WTC11 (cell line): Measurements from ENCODE around the gene SFT2D3. TPM values are rescaled to one million over a fixed set of nuclear protein-coding genes. Genes with fewer than 3 reads are reported as not detected.

Experiments
- ATAC-seq: fragments of 200-7000 bp; cut with Tn5 transposase; 2 replicates; pipeline ENCODE4 v1.10.0; 2021; ENCODE audit warnings: mild to moderate bottlenecking, moderate library complexity
- CTCF ChIA-PET: fragments of 300-600 bp; sonication (Branson Sonifier 250); formaldehyde crosslinking; loops from one replicate; lab custom pipeline; 2021; ENCODE audit warnings: antibody characterized with exemption; lab: Charles Lee
- POLR2A ChIA-PET: fragments of 350-600 bp; sonication (Branson Sonifier 250); formaldehyde crosslinking; loops from one replicate; lab custom pipeline; 2021; ENCODE audit warnings: antibody characterized with exemption; lab: Charles Lee
- DNase-seq: peaks from one replicate; pipeline ENCODE4 v3.0.0; 2021; ENCODE audit warnings: low spot score
- H3K27ac Mint-ChIP-seq: 2 replicates; pipeline ENCODE4 v1.8.0; 2021; ENCODE audit warnings: mixed read lengths
- H3K27me3 Mint-ChIP-seq: 2 replicates; pipeline ENCODE4 v1.8.0; 2021; ENCODE audit warnings: low read depth, mild to moderate bottlenecking, moderate library complexity, mixed read lengths
- H3K36me3 Mint-ChIP-seq: 2 replicates; pipeline ENCODE4 v1.8.0; 2021; ENCODE audit warnings: mixed read lengths
- H3K4me1 Mint-ChIP-seq: 2 replicates; pipeline ENCODE4 v1.8.0; 2022; ENCODE audit warnings: mixed read lengths
- H3K4me3 Mint-ChIP-seq: 2 replicates; pipeline ENCODE4 v1.8.0; 2021; ENCODE audit warnings: mild to moderate bottlenecking, moderate library complexity, mixed read lengths
- H3K9me3 Mint-ChIP-seq: 2 replicates; pipeline ENCODE4 v1.8.0; 2021; ENCODE audit warnings: mixed read lengths
- ATF3 ChIP-seq: sonication (generic); formaldehyde crosslinking; conservative IDR thresholded peaks from 2 replicates; pipeline ENCODE4 v1.8.1; 2022; ENCODE audit warnings: mild to moderate bottlenecking, missing genetic modification reagents
- CREB1 ChIP-seq: sonication (generic); formaldehyde crosslinking; IDR thresholded peaks from 2 replicates; pipeline ENCODE4 v1.8.0; 2023; ENCODE audit warnings: mild to moderate bottlenecking, missing genetic modification reagents
- CREM ChIP-seq: sonication (generic); formaldehyde crosslinking; IDR thresholded peaks from 2 replicates; pipeline ENCODE4 v1.8.1; 2022; ENCODE audit warnings: mild to moderate bottlenecking, missing genetic modification reagents, moderate library complexity
- ERG ChIP-seq: fragments of 250-450 bp; sonication (Bioruptor Pico); IDR thresholded peaks from 2 replicates; pipeline ENCODE4 v1.8.0; 2021; ENCODE audit warnings: mild to moderate bottlenecking
- ETV6 ChIP-seq: sonication (generic); formaldehyde crosslinking; IDR thresholded peaks from 2 replicates; pipeline ENCODE4 v1.8.1; 2022; ENCODE audit warnings: mild to moderate bottlenecking, missing genetic modification reagents
- FOXP4 ChIP-seq: sonication (generic); formaldehyde crosslinking; IDR thresholded peaks from 2 replicates; pipeline ENCODE4 v1.8.0; 2022; ENCODE audit warnings: mild to moderate bottlenecking, missing genetic modification reagents
- IRF2 ChIP-seq: sonication (generic); formaldehyde crosslinking; IDR thresholded peaks from 2 replicates; pipeline ENCODE4 v1.8.0; 2022; ENCODE audit warnings: low read depth, missing genetic modification reagents, borderline replicate concordance
- KAT7 ChIP-seq: sonication (generic); formaldehyde crosslinking; IDR thresholded peaks from 2 replicates; pipeline ENCODE4 v1.8.1; 2023; ENCODE audit warnings: missing genetic modification reagents, mild to moderate bottlenecking, borderline replicate concordance
- NFYB ChIP-seq: sonication (generic); formaldehyde crosslinking; conservative IDR thresholded peaks from 2 replicates; pipeline ENCODE4 v1.8.0; 2022; ENCODE audit warnings: low read depth, missing genetic modification reagents
- PRDM15 ChIP-seq: sonication (generic); formaldehyde crosslinking; IDR thresholded peaks from 2 replicates; pipeline ENCODE4 v1.8.0; 2022; ENCODE audit warnings: missing genetic modification reagents
- SP1 ChIP-seq: sonication (generic); formaldehyde crosslinking; conservative IDR thresholded peaks from 2 replicates; pipeline ENCODE4 v1.8.1; 2022; ENCODE audit warnings: missing genetic modification reagents
- STAT6 ChIP-seq: sonication (generic); formaldehyde crosslinking; conservative IDR thresholded peaks from 2 replicates; pipeline ENCODE4 v1.8.1; 2023; ENCODE audit warnings: mild to moderate bottlenecking, low read depth, missing genetic modification reagents, moderate library complexity
- TCF7 ChIP-seq: sonication (generic); formaldehyde crosslinking; IDR thresholded peaks from 2 replicates; pipeline ENCODE4 v1.8.0; 2022; ENCODE audit warnings: mild to moderate bottlenecking, low read depth, missing genetic modification reagents, moderate library complexity
- ZNF317 ChIP-seq: sonication (generic); formaldehyde crosslinking; IDR thresholded peaks from 2 replicates; pipeline ENCODE4 v1.8.1; 2023; ENCODE audit warnings: low read depth, mild to moderate bottlenecking, moderate library complexity, missing genetic modification reagents, borderline replicate concordance
- ZNF416 ChIP-seq: fragments of 250-450 bp; sonication (Bioruptor Pico); IDR thresholded peaks from 2 replicates; pipeline ENCODE4 v1.9.0; 2021; ENCODE audit warnings: mild to moderate bottlenecking, inconsistent platforms
- total RNA-seq: library from RNA; stranded (reverse); gene quantifications from 3 replicates; pipeline ENCODE4 v1.2.3, GENCODE V29; 2021
- TF ChIP-seq, protein P1 (sequence below): sonication (generic); formaldehyde crosslinking; IDR thresholded peaks from 2 replicates; pipeline ENCODE4 v1.8.1; 2023; ENCODE audit warnings: mild to moderate bottlenecking, moderate library complexity, missing genetic modification reagents
- TF ChIP-seq, protein P2 (sequence below): sonication (generic); formaldehyde crosslinking; IDR thresholded peaks from 2 replicates; pipeline ENCODE4 v1.8.1; 2022; ENCODE audit warnings: low read depth, mild to moderate bottlenecking, moderate library complexity, missing genetic modification reagents, borderline replicate concordance
- TF ChIP-seq, protein P3 (sequence below): sonication (generic); formaldehyde crosslinking; IDR thresholded peaks from 2 replicates; pipeline ENCODE4 v1.8.1; 2022; ENCODE audit warnings: mild to moderate bottlenecking, moderate library complexity, missing genetic modification reagents

The SFT2D3 gene
- total RNA-seq, 1 experiment from 2014 or later = 10.5 TPM

- TF ChIP-seq, protein P1, sequence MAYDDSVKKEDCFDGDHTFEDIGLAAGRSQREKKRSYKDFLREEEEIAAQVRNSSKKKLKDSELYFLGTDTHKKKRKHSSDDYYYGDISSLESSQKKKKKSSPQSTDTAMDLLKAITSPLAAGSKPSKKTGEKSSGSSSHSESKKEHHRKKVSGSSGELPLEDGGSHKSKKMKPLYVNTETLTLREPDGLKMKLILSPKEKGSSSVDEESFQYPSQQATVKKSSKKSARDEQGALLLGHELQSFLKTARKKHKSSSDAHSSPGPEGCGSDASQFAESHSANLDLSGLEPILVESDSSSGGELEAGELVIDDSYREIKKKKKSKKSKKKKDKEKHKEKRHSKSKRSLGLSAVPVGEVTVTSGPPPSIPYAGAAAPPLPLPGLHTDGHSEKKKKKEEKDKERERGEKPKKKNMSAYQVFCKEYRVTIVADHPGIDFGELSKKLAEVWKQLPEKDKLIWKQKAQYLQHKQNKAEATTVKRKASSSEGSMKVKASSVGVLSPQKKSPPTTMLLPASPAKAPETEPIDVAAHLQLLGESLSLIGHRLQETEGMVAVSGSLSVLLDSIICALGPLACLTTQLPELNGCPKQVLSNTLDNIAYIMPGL = peak; percentile 70
- TF ChIP-seq ETV6 (peak; percentile 85), FOXP4 (CRISPR knock-in tag) (peak; percentile 2), CREB1 (CRISPR knock-in tag) (0 out of 2 replicates have a peak, but pooled peaks have one; percentile 27), PRDM15 (CRISPR knock-in tag) (no peak)
Measured at GRCh38 chr2:127701193-127701650, at the start of gene SFT2D3 (continued).

- no peak overlapping the region for H3K4me3 Mint-ChIP-seq
- H3K4me1 Mint-ChIP-seq = peaks cover 9% of the 10 kb centered on the region
- no peak for DNase-seq
- no peaks in the 10 kb centered on the region for H3K9me3 Mint-ChIP-seq
- H3K27me3 Mint-ChIP-seq = peaks cover 2% of the 10 kb centered on the region; the same call in 1 of the 2 replicates
- H3K36me3 Mint-ChIP-seq = no peaks in the 10 kb centered on the region
- no peak for ATAC-seq
- no peak overlapping the region for H3K27ac Mint-ChIP-seq
- ChIA-PET POLR2A (no interaction called here), CTCF (interaction anchor here (1.2 to 5.1 kb wide), 6 partner anchors 10 to 61 kb away, joined by 3 to 59 read pairs (median 5); partner anchors contain the start of gene LIMS2)
- TF ChIP-seq, protein P2, sequence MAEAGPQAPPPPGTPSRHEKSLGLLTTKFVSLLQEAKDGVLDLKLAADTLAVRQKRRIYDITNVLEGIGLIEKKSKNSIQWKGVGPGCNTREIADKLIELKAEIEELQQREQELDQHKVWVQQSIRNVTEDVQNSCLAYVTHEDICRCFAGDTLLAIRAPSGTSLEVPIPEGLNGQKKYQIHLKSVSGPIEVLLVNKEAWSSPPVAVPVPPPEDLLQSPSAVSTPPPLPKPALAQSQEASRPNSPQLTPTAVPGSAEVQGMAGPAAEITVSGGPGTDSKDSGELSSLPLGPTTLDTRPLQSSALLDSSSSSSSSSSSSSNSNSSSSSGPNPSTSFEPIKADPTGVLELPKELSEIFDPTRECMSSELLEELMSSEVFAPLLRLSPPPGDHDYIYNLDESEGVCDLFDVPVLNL = no peak
- TF ChIP-seq ZNF317 (CRISPR knock-in tag) = no peak
- TF ChIP-seq, protein P3, sequence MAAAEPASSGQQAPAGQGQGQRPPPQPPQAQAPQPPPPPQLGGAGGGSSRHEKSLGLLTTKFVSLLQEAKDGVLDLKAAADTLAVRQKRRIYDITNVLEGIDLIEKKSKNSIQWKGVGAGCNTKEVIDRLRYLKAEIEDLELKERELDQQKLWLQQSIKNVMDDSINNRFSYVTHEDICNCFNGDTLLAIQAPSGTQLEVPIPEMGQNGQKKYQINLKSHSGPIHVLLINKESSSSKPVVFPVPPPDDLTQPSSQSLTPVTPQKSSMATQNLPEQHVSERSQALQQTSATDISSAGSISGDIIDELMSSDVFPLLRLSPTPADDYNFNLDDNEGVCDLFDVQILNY (CRISPR knock-in tag) = no peak
- TF ChIP-seq ZNF416 (CRISPR knock-in tag) = no peak
- TF ChIP-seq SP1 (CRISPR knock-in tag) = no peak
- TF ChIP-seq ATF3 (CRISPR knock-in tag) = no peak
- no peak for TF ChIP-seq KAT7
- no peak for TF ChIP-seq IRF2 (CRISPR knock-in tag)
- no peak for TF ChIP-seq TCF7 (CRISPR knock-in tag)
- no peak for TF ChIP-seq CREM (CRISPR knock-in tag)
- no peak for TF ChIP-seq NFYB (CRISPR knock-in tag)
- no peak for TF ChIP-seq ERG (CRISPR knock-in tag)
- TF ChIP-seq FOXP4 (CRISPR knock-in tag) = no peak
- TF ChIP-seq STAT6 (CRISPR knock-in tag) = no peak
Measured at GRCh38 chr2:127651971-127652550, 49.2 kb upstream of the SFT2D3 start.
